Muscle of arm (tissue), 14 donors: ENCODE results near the gene TSPAN8. TPM values are rescaled to one million over a fixed set of nuclear protein-coding genes. Genes with fewer than 3 reads are reported as not detected.

Experiments
- DNase-seq: peaks from one replicate; pipeline ENCODE4 v3.0.0-alpha.2; 2013
- long read RNA-seq, 11 donors: transcript quantifications; one replicate each; lab custom pipeline, GENCODE V29; 2026
- polyA plus RNA-seq, 12 donors: library from polyadenylated mRNA; unstranded; fragments of 120-200 nt; gene quantifications; one replicate each; pipeline ENCODE4 v1.2.1, GENCODE V29; 2013; ENCODE audit not compliant: insufficient read length in 12 of 12

The TSPAN8 gene
- 10 to 100 TPM in 1 of 12 donors, 1 to 10 TPM in 8, under 1 TPM in 2, not detected in 1; 0.79 to 68.7 (median 1.5) TPM for polyA plus RNA-seq
- long read RNA-seq, donor 1, transcript TSPAN8-205 (2 exons, 627 nt): minor isoform, 5 of 2,731 reads
- long read RNA-seq, donor 1, transcript TSPAN8-201 (9 exons, 1,227 nt): minor isoform, 197 of 2,731 reads
- long read RNA-seq, donor 1, transcript TSPAN8-203 (8 exons, 1,168 nt): major isoform, 304 of 2,731 reads
- long read RNA-seq, donor 1, partial matches to known transcripts: 2,198 of 2,731 reads
- long read RNA-seq, donor 1, other reads (novel, unspliced or antisense): 26 of 2,731 reads
- long read RNA-seq, donor 2: 0 reads
- long read RNA-seq, donor 3, partial matches to known transcripts: 0 of 1 reads
- long read RNA-seq, donor 3, other reads (novel, unspliced or antisense): 0 of 1 reads
- long read RNA-seq, donor 4: 0 reads
- long read RNA-seq, donor 5: 0 reads
- long read RNA-seq, donor 6: 0 reads
- long read RNA-seq, donor 7: 0 reads
- long read RNA-seq, donor 8, partial matches to known transcripts: 9 of 9 reads
- long read RNA-seq, donor 8, other reads (novel, unspliced or antisense): 0 of 9 reads
- long read RNA-seq, donor 9, partial matches to known transcripts: 6 of 7 reads
- long read RNA-seq, donor 9, other reads (novel, unspliced or antisense): 0 of 7 reads
- long read RNA-seq, donor 10: 0 reads
- long read RNA-seq, donor 11: 0 reads

- no peak for DNase-seq
Measured at GRCh38 chr12:71157601-71158233, at the start of gene TSPAN8. TSPAN8 (minus strand) TSS chr12:71157999; CDS start chr12:71157678, 321 bp downstream.

- no peak for DNase-seq
Measured at GRCh38 chr12:71201136-71201679, 43.4 kb upstream of the TSPAN8 start.

- DNase-seq: no peak
Measured at GRCh38 chr12:71200706-71201105, 42.9 kb upstream of the TSPAN8 start.

- no peak for DNase-seq
Measured at GRCh38 chr12:71197460-71197859, 39.7 kb upstream of the TSPAN8 start.

- no peak for DNase-seq
Measured at GRCh38 chr12:71195338-71195896, 37.6 kb upstream of the TSPAN8 start.

GRCh38 chr12:71194657-71195056 lies 36.9 kb upstream of the TSPAN8 start:
- DNase-seq: no peak

GRCh38 chr12:71193041-71193440 lies 35.2 kb upstream of the TSPAN8 start:
- no peak for DNase-seq

- DNase-seq: no peak
Measured at GRCh38 chr12:71191509-71192196, 33.9 kb upstream of the TSPAN8 start.

GRCh38 chr12:71190822-71191221 lies 33.0 kb upstream of the TSPAN8 start:
- no peak for DNase-seq

GRCh38 chr12:71187379-71187778 lies 29.6 kb upstream of the TSPAN8 start:
- no peak for DNase-seq

GRCh38 chr12:71186571-71187288 lies 28.9 kb upstream of the TSPAN8 start:
- DNase-seq: no peak

- no peak for DNase-seq
Measured at GRCh38 chr12:71183846-71184245, 26.0 kb upstream of the TSPAN8 start.

- no peak for DNase-seq
Measured at GRCh38 chr12:71183018-71183417, 25.2 kb upstream of the TSPAN8 start.

GRCh38 chr12:71178162-71178561 lies 20.4 kb upstream of the TSPAN8 start:
- DNase-seq: no peak

- DNase-seq: no peak
Measured at GRCh38 chr12:71174825-71175224, 17.0 kb upstream of the TSPAN8 start.

- DNase-seq: no peak
Measured at GRCh38 chr12:71174146-71174545, 16.3 kb upstream of the TSPAN8 start.

GRCh38 chr12:71170456-71170855 lies 12.7 kb upstream of the TSPAN8 start:
- DNase-seq: no peak

- DNase-seq: no peak
Measured at GRCh38 chr12:71169286-71169685, 11.5 kb upstream of the TSPAN8 start.

GRCh38 chr12:71166862-71167496 lies 9.2 kb upstream of the TSPAN8 start:
- DNase-seq: no peak

GRCh38 chr12:71166280-71166679 lies 8.5 kb upstream of the TSPAN8 start:
- DNase-seq: no peak
